ENCODE results near the gene KCNMA1.
"Not testable (repeated sequence)": the region's sequence is repeated elsewhere in the genome, so short reads cannot be mapped to it uniquely, and the experiment has no call there.

KCNMA1 gene

GRCh38 chr10:77661674-77662073, 24.1 kb upstream of the KCNMA1 start:
- no peak for DNase-seq

DNA sequence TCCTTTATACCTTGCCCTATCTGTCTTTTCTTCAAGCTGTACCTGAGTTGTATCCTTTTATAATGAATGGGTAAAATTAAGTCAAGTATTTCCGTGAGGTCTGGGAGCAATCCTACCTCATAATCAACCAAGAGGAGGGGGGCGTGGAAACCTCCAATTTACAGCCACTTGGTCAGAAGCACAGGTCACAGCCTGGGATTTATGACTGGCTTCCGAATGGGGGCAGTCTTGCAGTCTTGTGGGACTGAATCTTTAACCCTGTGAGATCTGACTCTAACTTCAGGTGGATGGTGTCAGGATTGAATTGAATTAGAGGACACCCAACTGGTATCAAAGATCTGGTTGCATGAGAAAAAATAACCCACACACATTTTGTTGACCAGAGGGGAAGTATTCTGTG, 23.5 kb upstream of the KCNMA1 start:
- DNase-seq, result no peak

DNA sequence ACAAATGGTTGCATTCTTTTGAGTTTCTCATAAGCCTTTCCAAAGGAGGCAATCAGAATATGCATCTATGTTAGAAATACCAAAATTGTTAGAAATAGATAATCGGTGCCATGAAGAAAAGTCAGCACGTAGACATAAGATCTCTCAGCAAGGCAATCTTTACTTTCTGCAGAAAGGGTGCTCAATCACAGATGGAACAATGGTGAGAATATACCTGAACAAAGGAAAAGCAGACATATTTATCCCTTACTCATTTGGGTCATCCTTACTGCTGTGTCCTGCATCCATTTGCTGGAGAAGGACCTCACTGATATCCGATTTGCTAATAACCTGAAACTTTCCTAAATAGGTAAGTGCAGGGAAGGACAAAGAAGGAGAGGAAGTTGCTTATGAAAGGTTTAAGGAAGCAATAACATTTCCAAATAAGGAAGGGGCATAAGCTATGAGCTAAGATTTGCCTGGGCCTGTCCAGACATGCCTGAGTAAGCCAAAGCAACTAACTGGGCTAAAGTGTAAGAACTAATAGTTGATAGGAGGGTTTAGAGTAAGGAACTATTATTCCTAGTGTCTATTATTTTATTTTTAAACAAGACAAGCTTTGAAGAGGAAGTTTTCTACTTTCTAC, 21.6 kb upstream of the KCNMA1 start:
- not testable (repeated sequence) for DNase-seq

GRCh38 chr10:77653210-77653609, 15.6 kb upstream of the KCNMA1 start:
- DNase-seq, result no peak

DNA sequence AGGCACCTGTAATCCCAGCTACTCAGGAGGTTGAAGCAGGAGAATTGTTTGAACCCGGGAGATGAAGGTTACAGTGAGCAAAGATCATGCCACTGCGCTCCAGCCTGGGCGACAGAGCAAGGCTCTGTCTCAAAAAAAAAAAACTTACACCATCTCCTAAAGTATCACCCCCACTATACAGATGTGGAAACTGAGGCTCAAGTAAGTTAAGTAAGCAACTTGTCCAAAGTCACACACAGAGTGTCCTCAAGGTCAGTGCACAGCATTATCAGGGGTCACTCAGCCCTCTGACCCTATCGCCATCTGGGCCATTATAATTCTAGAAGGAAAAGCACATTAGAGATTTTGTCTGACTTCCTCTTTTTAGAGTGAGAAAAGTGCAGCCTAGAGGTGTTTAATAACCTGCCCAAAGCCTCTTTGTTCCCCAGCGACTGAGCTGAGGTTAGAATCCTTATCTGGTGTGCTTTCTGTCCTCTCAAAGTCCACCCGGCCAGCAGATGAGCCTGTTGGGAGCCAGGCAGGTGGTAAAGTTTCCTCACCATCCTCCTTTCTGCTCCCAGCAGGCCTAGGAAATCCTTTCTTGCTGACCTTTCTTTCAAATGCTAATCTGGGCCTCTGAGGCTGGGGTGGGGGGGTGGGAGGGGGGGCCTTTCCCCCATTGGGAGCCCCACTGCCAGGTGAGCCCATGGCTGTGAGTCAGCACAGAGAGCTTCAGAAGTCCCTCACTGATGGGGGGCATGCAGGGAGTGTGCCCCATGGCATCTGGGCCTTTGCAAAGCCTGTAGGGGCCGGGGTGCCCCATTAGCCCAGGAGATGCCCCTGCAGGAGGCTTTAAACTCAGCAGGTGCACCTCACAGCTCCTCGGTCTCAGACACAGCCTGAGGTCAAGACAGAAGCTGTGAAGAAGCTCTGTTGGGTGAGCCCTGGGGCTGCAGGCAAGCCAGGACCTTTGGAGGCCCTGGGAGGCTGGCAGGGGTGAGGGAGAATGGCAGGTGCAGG, 12.0 kb upstream of the KCNMA1 start:
- no peak for DNase-seq

DNA sequence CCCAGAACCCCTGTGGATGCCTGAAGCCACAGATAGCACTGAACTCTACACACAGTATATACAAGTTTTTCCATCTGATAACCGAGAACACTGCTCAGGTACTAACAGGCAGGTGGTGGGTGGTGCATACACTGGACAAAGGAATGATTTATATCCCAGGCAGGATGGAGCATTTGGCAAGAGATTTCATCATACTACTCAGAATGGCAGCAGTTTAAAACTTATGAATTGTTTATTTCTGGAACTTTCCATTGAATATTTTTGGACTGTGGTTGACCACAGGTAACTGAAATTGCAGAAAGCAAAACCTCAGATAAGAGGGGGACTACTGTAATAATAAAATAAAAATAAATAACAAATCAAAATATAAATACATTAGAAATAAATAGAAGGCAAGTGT, 10.9 kb upstream of the KCNMA1 start:
- no peak for DNase-seq

- no peak for DNase-seq
Measured at GRCh38 chr10:77647543-77648293, 10.1 kb upstream of the KCNMA1 start.

DNA sequence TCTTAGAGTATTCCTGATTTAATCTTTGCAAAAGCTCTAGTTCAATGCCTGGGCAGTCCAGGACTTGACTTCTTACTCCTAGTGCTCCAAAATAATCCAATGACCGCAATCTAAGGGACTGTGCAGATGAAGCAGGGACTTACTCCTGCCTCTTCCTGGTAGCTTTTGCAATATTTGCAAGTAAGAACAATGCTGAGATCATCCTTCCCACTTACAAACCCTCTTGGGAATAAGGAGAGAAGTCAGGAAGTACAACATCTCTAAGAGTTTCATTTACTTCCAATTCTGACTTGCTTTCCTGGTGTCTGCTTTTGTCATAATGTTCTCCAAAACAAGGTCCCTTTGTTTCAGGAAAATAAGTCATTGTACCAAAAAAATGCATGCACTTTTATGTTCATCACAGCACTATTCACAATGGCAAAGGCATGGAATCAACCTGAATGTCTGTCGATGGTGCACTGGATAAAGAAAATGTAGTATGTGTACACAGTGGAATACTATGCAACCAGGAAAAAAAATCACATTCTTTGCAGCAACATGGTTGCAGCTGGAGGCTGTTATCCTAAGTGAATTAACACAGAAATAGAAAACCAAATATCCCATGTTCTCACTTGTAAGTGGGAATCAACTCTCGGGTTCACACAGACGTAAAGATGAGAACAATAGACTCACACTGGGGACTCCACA, 7.1 kb upstream of the KCNMA1 start:
- DNase-seq, result no peak

GRCh38 chr10:77643795-77644468, 6.3 kb upstream of the KCNMA1 start:
- no peak for DNase-seq

- no peak for DNase-seq
Measured at GRCh38 chr10:77641788-77642397, 4.3 kb upstream of the KCNMA1 start.

GRCh38 chr10:77641344-77641743, 3.7 kb upstream of the KCNMA1 start:
- no peak for DNase-seq

DNA sequence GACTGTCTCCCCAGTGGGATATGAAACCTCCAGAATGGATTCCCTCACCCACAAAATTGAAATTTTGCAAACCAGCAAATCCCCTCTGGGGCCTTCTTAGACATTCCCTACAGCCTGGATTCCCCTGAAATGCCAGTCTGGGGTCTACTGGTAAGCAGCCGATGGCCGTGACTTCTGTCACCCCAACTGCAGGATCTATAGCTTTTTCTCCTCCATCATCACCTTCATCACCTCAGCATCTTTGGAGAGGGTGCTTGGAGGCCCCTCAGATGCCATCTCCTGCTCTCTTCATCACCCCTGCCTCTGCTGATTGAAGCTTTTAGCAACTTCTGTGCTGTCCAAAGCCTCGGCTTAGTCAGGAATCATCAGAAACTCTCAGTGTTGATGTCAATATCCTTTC, 2.6 kb upstream of the KCNMA1 start:
- no peak for DNase-seq

- DNase-seq, result no peak
Measured at GRCh38 chr10:77639756-77640155, 2.1 kb upstream of the KCNMA1 start.

GRCh38 chr10:77638321-77639101, 903 bp upstream of the KCNMA1 start:
- no peak for DNase-seq

- no peak for DNase-seq
Measured at GRCh38 chr10:77636967-77637531, 559 bp downstream of the KCNMA1 start.

DNA sequence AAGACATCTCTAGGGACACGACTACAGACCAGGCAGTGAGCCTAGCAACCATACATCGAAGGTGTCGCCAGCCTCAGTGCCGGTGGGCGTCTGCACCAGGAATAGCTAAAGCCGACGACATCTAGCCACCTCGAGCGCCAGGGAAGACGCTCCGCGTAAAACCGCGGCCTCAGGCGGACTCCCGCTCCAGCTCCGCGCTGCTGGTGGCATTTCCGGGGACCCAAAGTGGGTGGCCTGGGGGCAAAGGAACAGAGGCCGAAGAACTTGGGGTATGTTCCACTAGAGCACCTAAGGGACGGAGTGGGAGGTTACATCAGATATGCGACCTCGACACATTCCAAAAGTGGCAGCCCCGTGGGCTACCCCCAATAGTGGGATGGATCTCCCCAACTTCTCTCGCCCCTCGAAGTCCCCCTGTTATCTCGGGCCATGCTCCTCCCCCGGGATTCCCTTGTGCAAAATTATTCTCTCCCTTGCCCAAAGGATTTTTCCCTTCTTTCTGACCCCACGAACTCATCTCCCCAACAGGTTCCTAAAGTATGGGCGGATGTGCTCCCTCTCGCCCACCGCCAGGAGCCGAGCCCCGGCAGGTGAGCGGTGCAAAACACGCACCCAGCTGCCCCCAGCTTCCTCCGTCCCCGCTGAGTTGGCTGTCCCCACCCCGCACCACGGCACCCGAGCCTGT, 1.2 kb downstream of the KCNMA1 start:
- DNase-seq, result no peak

- DNase-seq, result no peak
Measured at GRCh38 chr10:77635402-77636227, 2.0 kb downstream of the KCNMA1 start.

DNA sequence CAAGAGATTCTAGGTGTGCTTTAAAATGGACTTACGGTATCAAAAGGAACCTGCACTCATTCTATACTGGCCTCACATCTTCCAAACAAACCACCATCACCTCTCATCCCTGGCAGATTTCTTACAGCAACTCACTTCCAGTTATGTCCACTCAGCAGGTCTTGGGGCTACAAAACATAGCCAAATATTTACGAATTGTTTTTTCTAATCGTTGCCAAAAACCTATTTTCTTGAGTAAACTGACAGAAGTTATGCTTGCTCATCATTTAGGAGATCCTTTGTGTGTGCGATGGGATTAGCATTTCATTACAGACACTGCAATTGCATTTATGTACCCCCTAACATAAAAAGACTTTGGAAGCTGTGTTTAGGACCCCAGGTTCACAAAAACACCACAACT, 2.7 kb downstream of the KCNMA1 start:
- no peak for DNase-seq

DNA sequence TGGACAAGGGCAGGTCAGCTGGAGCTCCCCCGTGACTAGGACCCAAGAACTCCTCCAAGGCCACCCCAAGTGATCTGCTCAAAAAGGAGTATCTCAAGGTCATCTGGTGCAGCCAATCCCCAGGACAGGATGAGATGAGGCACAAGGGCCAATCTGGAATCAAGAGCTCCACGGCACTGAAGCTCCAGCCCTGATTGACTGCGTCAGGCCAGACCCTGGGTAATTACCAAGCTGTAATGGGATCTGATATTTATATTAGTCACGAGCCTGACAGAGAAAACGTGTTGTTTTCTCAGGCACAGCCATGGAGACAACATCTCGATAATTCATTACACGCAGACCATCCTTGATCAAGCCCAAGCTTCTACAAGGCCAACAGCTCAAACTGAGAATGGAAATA, 4.2 kb downstream of the KCNMA1 start:
- no peak for DNase-seq

Measured in stimulated activated naive CD4-positive, alpha-beta T cell treated with Interleukin-2 at 50 U/mL for 16 hours (primary cell).